Suprapubic skin (tissue), 4 donors: ENCODE measurements around the gene AGAP1. TPM values are rescaled to one million over a fixed set of nuclear protein-coding genes. Genes with fewer than 3 reads are reported as not detected.

ENCODE experiments used
- DNase-seq, 2 donors: peaks; one replicate each; pipeline ENCODE4 v3.0.0-alpha.2; 2019; ENCODE audit warnings: low spot score in 2 of 2
- H3K27ac ChIP-seq: fragments of 200-600 bp; sonication (generic); one replicate; pipeline ENCODE4 v1.5.1; 2019
- H3K27me3 ChIP-seq: fragments of 200-600 bp; sonication (generic); one replicate; pipeline ENCODE4 v1.5.1; 2019
- H3K36me3 ChIP-seq: fragments of 200-600 bp; sonication (generic); one replicate; pipeline ENCODE4 v1.5.1; 2019
- H3K4me1 ChIP-seq: fragments of 200-600 bp; sonication (generic); one replicate; pipeline ENCODE4 v1.5.1; 2019
- H3K4me3 ChIP-seq: fragments of 200-600 bp; sonication (generic); one replicate; pipeline ENCODE4 v1.5.1; 2019; ENCODE audit warnings: mild to moderate bottlenecking
- H3K9me3 ChIP-seq: fragments of 200-600 bp; sonication (generic); one replicate; pipeline ENCODE4 v1.5.1; 2019
- EP300 ChIP-seq: sonication (generic); formaldehyde crosslinking; IDR thresholded peaks from one replicate; pipeline ENCODE4 v1.6.1; 2017; ENCODE audit warnings: antibody characterized with exemption
- POLR2A ChIP-seq, 2 donors: fragments of 450-650 bp; IDR thresholded peaks; one replicate each; pipeline ENCODE4 v1.6.1; 2017; ENCODE audit warnings: antibody characterized with exemption in 2 of 2, mild to moderate bottlenecking in 2 of 2, moderate library complexity in 2 of 2
- POLR2AphosphoS5 ChIP-seq, 3 donors: sonication (generic); formaldehyde crosslinking; IDR thresholded peaks; one replicate each; pipeline ENCODE4 v1.6.1; 2017; ENCODE audit warnings: antibody characterized with exemption in 3 of 3
- WGBS: methylation state at CpG from one replicate; pipeline ENCODE4 v1.1.5; 2018; 5-methylcytosine and 5-hydroxymethylcytosine counted together
- total RNA-seq, 4 donors: library from RNA; depleted of rRNA; stranded (reverse); fragments of >200 nt; gene quantifications; one replicate each; pipeline ENCODE4 v1.1.0, GENCODE V29; 2016
- TF ChIP-seq, protein P1 (sequence below), 2 donors: fragments of 200-600 bp in 1 of 2; fragments of 450-650 bp in 1 of 2; sonication (generic) in 1 of 2; IDR thresholded peaks; one replicate each; pipeline ENCODE4 v1.5.1; 2016 to 2019; ENCODE audit warnings: antibody characterized with exemption in 2 of 2, mild to moderate bottlenecking in 1 of 2, moderate library complexity in 1 of 2

The AGAP1 gene
- total RNA-seq, 4 donors from 2014 or later = 14.1 to 30.7 (median 19.4) TPM

- Histone ChIP-seq H3K4me1 (peaks cover 6% of the 10 kb centered on the region), H3K9me3 (no peaks in the 10 kb centered on the region), H3K27ac (no peak overlapping the region), H3K36me3 (peaks cover 3% of the 10 kb centered on the region), H3K4me3 (no peak overlapping the region), H3K27me3 (no peaks in the 10 kb centered on the region)
- no peak for DNase-seq
- 88% methylated on average over 10 of the region's 10 CpGs for WGBS
- TF ChIP-seq POLR2A (IDR thresholded peaks at IDR 0.05) = no peak
- TF ChIP-seq POLR2AphosphoS5 (IDR thresholded peaks at IDR 0.05) = no peak
- no peak for TF ChIP-seq EP300
- TF ChIP-seq, protein P1, sequence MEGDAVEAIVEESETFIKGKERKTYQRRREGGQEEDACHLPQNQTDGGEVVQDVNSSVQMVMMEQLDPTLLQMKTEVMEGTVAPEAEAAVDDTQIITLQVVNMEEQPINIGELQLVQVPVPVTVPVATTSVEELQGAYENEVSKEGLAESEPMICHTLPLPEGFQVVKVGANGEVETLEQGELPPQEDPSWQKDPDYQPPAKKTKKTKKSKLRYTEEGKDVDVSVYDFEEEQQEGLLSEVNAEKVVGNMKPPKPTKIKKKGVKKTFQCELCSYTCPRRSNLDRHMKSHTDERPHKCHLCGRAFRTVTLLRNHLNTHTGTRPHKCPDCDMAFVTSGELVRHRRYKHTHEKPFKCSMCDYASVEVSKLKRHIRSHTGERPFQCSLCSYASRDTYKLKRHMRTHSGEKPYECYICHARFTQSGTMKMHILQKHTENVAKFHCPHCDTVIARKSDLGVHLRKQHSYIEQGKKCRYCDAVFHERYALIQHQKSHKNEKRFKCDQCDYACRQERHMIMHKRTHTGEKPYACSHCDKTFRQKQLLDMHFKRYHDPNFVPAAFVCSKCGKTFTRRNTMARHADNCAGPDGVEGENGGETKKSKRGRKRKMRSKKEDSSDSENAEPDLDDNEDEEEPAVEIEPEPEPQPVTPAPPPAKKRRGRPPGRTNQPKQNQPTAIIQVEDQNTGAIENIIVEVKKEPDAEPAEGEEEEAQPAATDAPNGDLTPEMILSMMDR (IDR thresholded peaks at IDR 0.05) = no peak
Observed at GRCh38 chr2:235715601-235716000, 221.8 kb downstream of the AGAP1 start.

- DNase-seq = no peak
- H3K4me3 ChIP-seq = no peak overlapping the region
- TF ChIP-seq POLR2A (IDR thresholded peaks at IDR 0.05) = no peak
- no peak for TF ChIP-seq POLR2AphosphoS5 (IDR thresholded peaks at IDR 0.05)
- TF ChIP-seq, protein P1 (IDR thresholded peaks at IDR 0.05) = no peak
- TF ChIP-seq EP300 = no peak
- H3K27ac ChIP-seq = no peak overlapping the region
- peaks cover 6% of the 10 kb centered on the region for H3K4me1 ChIP-seq
- H3K36me3 ChIP-seq = no peaks in the 10 kb centered on the region
- no peaks in the 10 kb centered on the region for H3K9me3 ChIP-seq
- no peaks in the 10 kb centered on the region for H3K27me3 ChIP-seq
- 75% methylated on average over 13 of the region's 13 CpGs for WGBS
Observed at GRCh38 chr2:235716875-235717496, 223.1 kb downstream of the AGAP1 start.

GRCh38 chr2:235719146-235719942 is 225.5 kb downstream of the AGAP1 start:
- WGBS = 84% methylated on average over 7 of the region's 7 CpGs

DNA sequence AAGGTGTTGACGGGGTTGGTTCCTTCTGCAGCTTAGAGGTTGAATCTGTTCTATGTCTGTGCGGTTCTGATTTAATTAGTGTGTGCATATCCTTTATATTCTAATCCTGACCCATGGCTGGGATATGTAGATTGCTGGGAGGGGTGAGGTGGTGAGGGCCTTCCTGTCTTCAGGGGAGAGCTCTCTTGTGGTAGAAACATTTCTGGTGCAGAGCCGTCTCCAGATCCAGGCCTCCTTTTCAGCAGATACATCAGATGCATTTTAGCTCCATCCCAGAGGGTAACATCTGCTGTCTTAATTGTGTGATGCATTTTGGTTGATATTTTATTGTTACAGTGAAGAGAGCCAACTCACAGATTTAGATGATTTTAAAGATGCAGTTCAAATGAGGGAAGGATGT is 227.8 kb downstream of the AGAP1 start:
- Histone ChIP-seq H3K4me3 (no peak overlapping the region), H3K4me1 (peaks cover 13% of the 10 kb centered on the region), H3K36me3 (no peaks in the 10 kb centered on the region), H3K27me3 (no peaks in the 10 kb centered on the region), H3K27ac (no peak overlapping the region), H3K9me3 (no peaks in the 10 kb centered on the region)
- DNase-seq = no peak
- 93% methylated on average over 3 of the region's 3 CpGs for whole genome bisulfite sequencing
- TF ChIP-seq, protein P1 (IDR thresholded peaks at IDR 0.05) = no peak
- no peak for TF ChIP-seq POLR2A (IDR thresholded peaks at IDR 0.05)
- no peak for TF ChIP-seq EP300
- no peak for TF ChIP-seq POLR2AphosphoS5 (IDR thresholded peaks at IDR 0.05)

More at GRCh38 chr2:235719146-235719942, 225.5 kb downstream of the AGAP1 start:
- peaks cover 12% of the 10 kb centered on the region for H3K4me1 ChIP-seq
- no peaks in the 10 kb centered on the region for H3K27me3 ChIP-seq
- H3K4me3 ChIP-seq = no peak overlapping the region
- TF ChIP-seq POLR2AphosphoS5 (IDR thresholded peaks at IDR 0.05) (no peak), POLR2A (IDR thresholded peaks at IDR 0.05) (no peak), EP300 (no peak)
- TF ChIP-seq, protein P1 (IDR thresholded peaks at IDR 0.05) = no peak
- H3K9me3 ChIP-seq = no peaks in the 10 kb centered on the region
- H3K36me3 ChIP-seq = no peaks in the 10 kb centered on the region
- DNase-seq = no peak
- no peak overlapping the region for H3K27ac ChIP-seq

DNA sequence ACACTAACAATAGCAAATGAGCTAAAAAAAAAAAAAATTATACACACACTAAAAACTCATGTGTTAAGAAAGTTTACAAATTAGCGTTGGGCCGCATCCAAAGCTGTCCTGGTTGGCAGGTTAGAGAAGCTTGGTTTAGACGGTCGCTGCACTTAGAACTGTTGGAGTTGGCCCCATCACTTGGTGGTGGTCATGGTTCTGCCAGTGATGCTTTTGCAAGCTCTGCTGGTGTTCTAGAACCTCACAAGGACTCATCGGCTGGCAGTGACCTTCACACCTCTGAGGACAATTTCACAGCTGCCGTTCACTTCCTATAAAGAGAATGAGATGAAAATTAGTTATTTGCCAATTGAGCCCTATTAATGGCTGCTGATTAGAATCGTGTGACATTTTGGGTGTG is 229.0 kb downstream of the AGAP1 start:
- Histone ChIP-seq H3K9me3 (no peaks in the 10 kb centered on the region), H3K4me1 (peaks cover 13% of the 10 kb centered on the region), H3K36me3 (no peaks in the 10 kb centered on the region), H3K27ac (no peak overlapping the region), H3K4me3 (no peak overlapping the region), H3K27me3 (no peaks in the 10 kb centered on the region)
- no peak for DNase-seq
- TF ChIP-seq POLR2A (IDR thresholded peaks at IDR 0.05) = no peak
- 93% methylated on average over 7 of the region's 7 CpGs for WGBS
